H9 (cell line): ENCODE data around the gene MAP2. TPM values are rescaled to one million over a fixed set of nuclear protein-coding genes. Genes with fewer than 3 reads are reported as not detected.

ENCODE experiments used
- DNase-seq: peaks from one replicate; pipeline ENCODE4 v3.0.0-alpha.2; 2017
- H2AFZ ChIP-seq: one replicate; pipeline ENCODE4 v1.6.1; 2013; ENCODE audit warnings: mild to moderate bottlenecking, low read length, control low read depth, moderate library complexity
- H2AK5ac ChIP-seq: 2 replicates; pipeline ENCODE4 v1.6.1; 2013; ENCODE audit warnings: low read length, control low read depth, mixed read lengths; ENCODE audit not compliant: insufficient read length
- H2BK120ac ChIP-seq: one replicate; pipeline ENCODE4 v1.6.1; 2013; ENCODE audit warnings: low read depth, mild to moderate bottlenecking, low read length, control low read depth, inconsistent platforms; ENCODE audit not compliant: poor library complexity, severe bottlenecking
- H2BK12ac ChIP-seq: 2 replicates; pipeline ENCODE4 v1.6.1; 2013; ENCODE audit warnings: low read length, control low read depth, mixed read lengths, low read depth; ENCODE audit not compliant: insufficient read length
- H2BK15ac ChIP-seq: 2 replicates; pipeline ENCODE4 v1.6.1; 2013; ENCODE audit warnings: low read depth, low read length, control low read depth
- H2BK20ac ChIP-seq: one replicate; pipeline ENCODE4 v1.6.1; 2013; ENCODE audit warnings: low read depth, mild to moderate bottlenecking, low read length, control low read depth, inconsistent platforms; ENCODE audit not compliant: poor library complexity, severe bottlenecking
- H2BK5ac ChIP-seq: 2 replicates; pipeline ENCODE4 v1.6.1; 2013; ENCODE audit warnings: low read length, control low read depth, mixed read lengths; ENCODE audit not compliant: insufficient read length
- H3K14ac ChIP-seq: 2 replicates; pipeline ENCODE4 v1.6.1; 2013; ENCODE audit warnings: low read length, control low read depth; ENCODE audit not compliant: insufficient read depth
- H3K18ac ChIP-seq: 2 replicates; pipeline ENCODE4 v1.6.1; 2013; ENCODE audit warnings: low read depth, mild to moderate bottlenecking, mixed read lengths, low read length, control low read depth; ENCODE audit not compliant: insufficient read length
- H3K23ac ChIP-seq: 2 replicates; pipeline ENCODE4 v1.6.1; 2013; ENCODE audit warnings: low read length, control low read depth, mixed read lengths, low read depth; ENCODE audit not compliant: insufficient read length
- H3K23me2 ChIP-seq: 2 replicates; pipeline ENCODE4 v1.6.1; 2013; ENCODE audit warnings: low read depth, mild to moderate bottlenecking, mixed read lengths, low read length, control low read depth; ENCODE audit not compliant: insufficient read length, poor library complexity, severe bottlenecking
- H3K27ac ChIP-seq: 2 replicates; pipeline ENCODE4 v1.5.1; 2013; ENCODE audit warnings: low read length, control low read depth, mixed read lengths, low read depth; ENCODE audit not compliant: insufficient read length
- H3K27me3 ChIP-seq: 2 replicates; pipeline ENCODE4 v1.6.1; 2013; ENCODE audit warnings: low read length, control low read depth, inconsistent platforms; ENCODE audit not compliant: insufficient read depth
- H3K4ac ChIP-seq: 2 replicates; pipeline ENCODE4 v1.6.1; 2013; ENCODE audit warnings: low read depth, mild to moderate bottlenecking, control low read depth, inconsistent platforms, low read length, moderate library complexity
- H3K4me1 ChIP-seq: 2 replicates; pipeline ENCODE4 v1.6.1; 2013; ENCODE audit warnings: low read length, control low read depth, inconsistent platforms; ENCODE audit not compliant: insufficient read depth
- H3K4me2 ChIP-seq: 2 replicates; pipeline ENCODE4 v1.6.1; 2013; ENCODE audit warnings: low read length, control low read depth, mixed read lengths; ENCODE audit not compliant: insufficient read length, insufficient read depth
- H3K56ac ChIP-seq: 2 replicates; pipeline ENCODE4 v1.6.1; 2013; ENCODE audit warnings: low read depth, mild to moderate bottlenecking, mixed read lengths, low read length, control low read depth; ENCODE audit not compliant: insufficient read length
- H3K79me1 ChIP-seq: 2 replicates; pipeline ENCODE4 v1.6.1; 2013; ENCODE audit warnings: low read depth, mild to moderate bottlenecking, moderate library complexity, low read length, control low read depth, inconsistent platforms; ENCODE audit not compliant: insufficient read depth, poor library complexity, severe bottlenecking
- H3K79me2 ChIP-seq: 2 replicates; pipeline ENCODE4 v1.6.1; 2013; ENCODE audit warnings: low read length, control low read depth, inconsistent platforms; ENCODE audit not compliant: insufficient read depth
- H3K9ac ChIP-seq: 2 replicates; pipeline ENCODE4 v1.6.1; 2013; ENCODE audit warnings: low read length, control low read depth, mixed read lengths; ENCODE audit not compliant: insufficient read length; ENCODE audit errors: extremely low read depth
- H3K9me3 ChIP-seq: one replicate; pipeline ENCODE4 v1.6.1; 2013; ENCODE audit warnings: low read depth, low read length, inconsistent platforms; ENCODE audit not compliant: control insufficient read depth
- H3T11ph ChIP-seq: one replicate; pipeline ENCODE4 v1.6.1; 2013; ENCODE audit warnings: mild to moderate bottlenecking, low read length, control low read depth, inconsistent platforms
- H4K20me1 ChIP-seq: one replicate; pipeline ENCODE4 v1.6.1; 2013; ENCODE audit not compliant: control insufficient read depth, insufficient read length, insufficient read depth
- H4K5ac ChIP-seq: 2 replicates; pipeline ENCODE4 v1.6.1; 2013; ENCODE audit warnings: low read depth, mild to moderate bottlenecking, mixed read lengths, low read length, control low read depth; ENCODE audit not compliant: insufficient read length
- H4K8ac ChIP-seq: replicated peaks from 2 replicates; pipeline ENCODE4 v1.6.1; 2013; ENCODE audit warnings: low read length, control low read depth, mixed read lengths, low read depth; ENCODE audit not compliant: insufficient read length
- H4K91ac ChIP-seq: 2 replicates; pipeline ENCODE4 v1.6.1; 2013; ENCODE audit warnings: low read depth, mild to moderate bottlenecking, moderate library complexity, mixed read lengths, low read length, control low read depth; ENCODE audit not compliant: insufficient read length
- H3K27ac Mint-ChIP-seq, 3 experiments: 2 replicates in 2 of 3; 3 replicates in 1 of 3; pipeline ENCODE4 v1.8.0; 2020 to 2021; ENCODE audit warnings: mixed read lengths in 3 of 3, mild to moderate bottlenecking in 1 of 3, moderate library complexity in 1 of 3
- H3K27me3 Mint-ChIP-seq: 2 replicates; pipeline ENCODE4 v1.8.0; 2021; ENCODE audit warnings: low read depth, mild to moderate bottlenecking, moderate library complexity, mixed read lengths
- H3K36me3 Mint-ChIP-seq, 3 experiments: 2 replicates in 2 of 3; 3 replicates in 1 of 3; pipeline ENCODE4 v1.8.0; 2020 to 2021; ENCODE audit warnings: low read depth in 3 of 3, mixed read lengths in 3 of 3; ENCODE audit not compliant: insufficient read depth in 1 of 3
- H3K4me1 Mint-ChIP-seq, 2 experiments: 2 replicates each; pipeline ENCODE4 v1.8.0; 2020; ENCODE audit warnings: mixed read lengths in 2 of 2
- H3K4me3 Mint-ChIP-seq, 2 experiments: 2 replicates in 1 of 2; 3 replicates in 1 of 2; pipeline ENCODE4 v1.8.0; 2020 to 2021; ENCODE audit warnings: mild to moderate bottlenecking in 2 of 2, mixed read lengths in 2 of 2, moderate library complexity in 1 of 2
- H3K9me3 Mint-ChIP-seq, 2 experiments: 2 replicates in 1 of 2; 3 replicates in 1 of 2; pipeline ENCODE4 v1.8.0; 2020; ENCODE audit warnings: mild to moderate bottlenecking in 2 of 2, mixed read lengths in 2 of 2, moderate library complexity in 1 of 2
- CTCF ChIP-seq: fragments of 200-600 bp; sonication (generic); conservative IDR thresholded peaks from 3 replicates; pipeline ENCODE4 v1.8.0; 2021; ENCODE audit warnings: antibody characterized with exemption, mild to moderate bottlenecking
- total RNA-seq: library from RNA; stranded (reverse); gene quantifications from 2 replicates; pipeline ENCODE4 v1.2.1, GENCODE V29; 2021

The MAP2 gene
- total RNA-seq, 1 experiment from 2014 or later: 0.87 TPM

GRCh38 chr2:209469481-209469880 is 45.6 kb downstream of the MAP2 start:
- Mint-ChIP-seq H3K27me3 (peaks cover 2% of the 10 kb centered on the region; the same call in 1 of the 2 replicates), H3K36me3 (peaks cover 0 to 12% (median 8%) of the 10 kb centered on the region in 3 experiments; a peak in 5 of 7 replicates), H3K27ac (no peak overlapping the region; a peak in 1 of 7 replicates), H3K4me3 (no peak overlapping the region), H3K9me3 (peaks cover 0 to 6% of the 10 kb centered on the region in 2 experiments), H3K4me1 (peaks cover 10 to 18% of the 10 kb centered on the region in 2 experiments)
- Histone ChIP-seq H2BK20ac (no peak overlapping the region), H3K27ac (no peak overlapping the region), H3K9me3 (no peaks in the 10 kb centered on the region), H3K27me3 (no peaks in the 10 kb centered on the region), H2BK5ac (no peak overlapping the region), H3K79me1 (no peaks in the 10 kb centered on the region), H3K4me1 (no peaks in the 10 kb centered on the region; the same call in 1 of the 2 replicates), H3K23me2 (no peaks in the 10 kb centered on the region), H3K56ac (no peak overlapping the region), H3K9ac (no peak overlapping the region), H3K4ac (no peak overlapping the region), H2AFZ (no peak overlapping the region), H3T11ph (no peak overlapping the region), H4K20me1 (no peaks in the 10 kb centered on the region), H2BK12ac (no peak overlapping the region), H4K91ac (no peak overlapping the region), H2BK15ac (no peak overlapping the region), H4K5ac (no peak overlapping the region), H3K14ac (no peak overlapping the region), H2AK5ac (no peak overlapping the region), H4K8ac (no peak overlapping the region), H3K79me2 (no peaks in the 10 kb centered on the region), H3K4me2 (no peak overlapping the region), H2BK120ac (no peak overlapping the region), H3K23ac (no peak overlapping the region), H3K18ac (no peak overlapping the region)
- no peak for TF ChIP-seq CTCF
- no peak for DNase-seq
